GM23338 (cell line): ENCODE measurements around the gene FBXO30. TPM values are rescaled to one million over a fixed set of nuclear protein-coding genes. Genes with fewer than 3 reads are reported as not detected.

Source experiments
- ATAC-seq: fragments of 200-7000 bp; cut with Tn5 transposase; 3 replicates; pipeline ENCODE4 v1.9.1; 2020
- DNase-seq: peaks from one replicate; pipeline ENCODE4 v3.0.0-alpha.2; 2015; ENCODE audit warnings: low spot score
- H2AFZ ChIP-seq: fragments of 200-600 bp; sonication (generic); 2 replicates; pipeline ENCODE4 v1.8.0; 2016; ENCODE audit warnings: antibody characterized with exemption, mild to moderate bottlenecking, moderate library complexity
- H3F3A ChIP-seq: fragments of 200-600 bp; sonication (generic); replicated peaks from 2 replicates; pipeline ENCODE4 v1.8.0; 2017; ENCODE audit warnings: antibody characterized with exemption, mixed run types, low read depth
- H3K27ac ChIP-seq: fragments of 200-600 bp; sonication (generic); 2 replicates; pipeline ENCODE4 v1.6.1; 2016; ENCODE audit warnings: low read depth
- H3K27me3 ChIP-seq: fragments of 200-600 bp; sonication (generic); 2 replicates; pipeline ENCODE4 v1.8.0; 2016; ENCODE audit warnings: mild to moderate bottlenecking, mixed run types, moderate library complexity; ENCODE audit not compliant: insufficient read depth
- H3K36me3 ChIP-seq: fragments of 200-600 bp; sonication (generic); 2 replicates; pipeline ENCODE4 v1.8.0; 2016; ENCODE audit warnings: mild to moderate bottlenecking; ENCODE audit not compliant: insufficient read depth
- H3K4me1 ChIP-seq: fragments of 200-600 bp; sonication (generic); 2 replicates; pipeline ENCODE4 v1.8.0; 2016; ENCODE audit warnings: mild to moderate bottlenecking, moderate library complexity; ENCODE audit not compliant: insufficient read depth
- H3K4me2 ChIP-seq: fragments of 200-600 bp; sonication (generic); 2 replicates; pipeline ENCODE4 v1.7.1; 2017; ENCODE audit warnings: mixed run types
- H3K4me3 ChIP-seq: fragments of 200-600 bp; sonication (generic); 2 replicates; pipeline ENCODE4 v1.6.1; 2016; ENCODE audit warnings: mixed run types
- H3K79me2 ChIP-seq: fragments of 200-600 bp; sonication (generic); replicated peaks from 2 replicates; pipeline ENCODE4 v1.8.0; 2017; ENCODE audit warnings: mild to moderate bottlenecking; ENCODE audit not compliant: insufficient read depth
- H3K9me2 ChIP-seq: fragments of 200-600 bp; sonication (generic); 2 replicates; pipeline ENCODE4 v1.8.0; 2017; ENCODE audit not compliant: insufficient read depth
- H4K20me1 ChIP-seq: fragments of 200-600 bp; sonication (generic); replicated peaks from 2 replicates; pipeline ENCODE4 v1.8.0; 2017; ENCODE audit warnings: mild to moderate bottlenecking; ENCODE audit not compliant: insufficient read depth
- H3K27ac Mint-ChIP-seq: 2 replicates; pipeline ENCODE4 v1.8.0; 2020; ENCODE audit warnings: inconsistent platforms, mild to moderate bottlenecking, moderate library complexity, mixed read lengths
- H3K27me3 Mint-ChIP-seq: 3 replicates; pipeline ENCODE4 v1.8.0; 2022; ENCODE audit warnings: low read depth, mild to moderate bottlenecking, moderate library complexity, mixed read lengths, inconsistent platforms; ENCODE audit not compliant: insufficient read depth, poor library complexity
- H3K36me3 Mint-ChIP-seq: 3 replicates; pipeline ENCODE4 v1.8.0; 2021; ENCODE audit warnings: low read depth, mild to moderate bottlenecking, inconsistent platforms, moderate library complexity, mixed read lengths
- H3K4me1 Mint-ChIP-seq: 3 replicates; pipeline ENCODE4 v1.8.0; 2020; ENCODE audit warnings: mild to moderate bottlenecking, inconsistent platforms, mixed read lengths
- H3K4me3 Mint-ChIP-seq: 3 replicates; pipeline ENCODE4 v1.8.0; 2021; ENCODE audit warnings: moderate library complexity, mild to moderate bottlenecking, inconsistent platforms, mixed read lengths
- H3K9me3 Mint-ChIP-seq: 3 replicates; pipeline ENCODE4 v1.8.0; 2020; ENCODE audit warnings: moderate library complexity, mild to moderate bottlenecking, inconsistent platforms, mixed read lengths
- EZH2phosphoT487 ChIP-seq: fragments of 200-600 bp; sonication (generic); IDR thresholded peaks from one replicate; pipeline ENCODE4 v1.8.1; 2018; ENCODE audit warnings: antibody characterized with exemption; ENCODE audit not compliant: unreplicated experiment
- JUNB ChIP-seq: IDR thresholded peaks from one replicate; pipeline ENCODE4 v1.6.1; 2016; ENCODE audit warnings: antibody characterized with exemption; ENCODE audit not compliant: unreplicated experiment
- POLR2AphosphoS5 ChIP-seq: IDR thresholded peaks from 2 replicates; pipeline ENCODE4 v1.6.1; 2016; ENCODE audit warnings: antibody characterized with exemption, low read depth
- REST ChIP-seq: IDR thresholded peaks from one replicate; pipeline ENCODE4 v1.6.1; 2018; ENCODE audit warnings: antibody characterized with exemption; ENCODE audit not compliant: unreplicated experiment
- ZNF462 ChIP-seq: fragments of 250-450 bp; sonication (Bioruptor Pico); IDR thresholded peaks from 2 replicates; pipeline ENCODE4 v1.5.0; 2020; ENCODE audit warnings: mild to moderate bottlenecking, moderate library complexity
- polyA plus RNA-seq: library from polyadenylated mRNA; unstranded; fragments of >200 nt; fragmentation: Nextera tagmentation; extraction: Ambion mirVana; gene quantifications from 2 replicates; pipeline ENCODE4 v1.2.1, GENCODE V29; 2016
- total RNA-seq: library from RNA; depleted of rRNA; stranded (reverse); fragments of >200 nt; shearing (Covaris generic); gene quantifications from 2 replicates; pipeline ENCODE4 v1.2.3, GENCODE V29; 2014

The FBXO30 gene
- total and polyA plus RNA-seq, 2 experiments from 2014 or later = 6.5 to 21.3 TPM

- no peak for TF ChIP-seq REST
Measured at GRCh38 chr6:145808239-145808638, 6.4 kb downstream of the FBXO30 start (continued).

- H3K27me3 Mint-ChIP-seq = no peaks in the 10 kb centered on the region
- no peaks in the 10 kb centered on the region for H3K9me2 ChIP-seq
- H3K27ac Mint-ChIP-seq = no peak overlapping the region; the same call in 1 of the 2 replicates
- H2AFZ ChIP-seq = no peak overlapping the region
- TF ChIP-seq ZNF462 (CRISPR knock-in tag) (no peak), EZH2phosphoT487 (no peak), JUNB (no peak), REST (no peak), POLR2AphosphoS5 (no peak)
- H3K9me3 Mint-ChIP-seq = no peaks in the 10 kb centered on the region
- no peaks in the 10 kb centered on the region for H3K27me3 ChIP-seq
- H3K36me3 ChIP-seq = peaks cover 4% of the 10 kb centered on the region; the same call in 1 of the 2 replicates
- no peak overlapping the region for H3K4me2 ChIP-seq
- no peaks in the 10 kb centered on the region for H3K4me1 ChIP-seq
- no peaks in the 10 kb centered on the region for H3F3A ChIP-seq
- no peak overlapping the region for H3K4me3 Mint-ChIP-seq
- ATAC-seq = no peak
- H3K27ac ChIP-seq = no peak overlapping the region
- H3K79me2 ChIP-seq = peaks cover 100% of the 10 kb centered on the region
- peaks cover 21% of the 10 kb centered on the region; the same call in 1 of the 2 replicates for H4K20me1 ChIP-seq
- H3K4me1 Mint-ChIP-seq = peaks cover 13% of the 10 kb centered on the region; the same call in 2 of the 3 replicates
- peaks cover 37% of the 10 kb centered on the region for H3K36me3 Mint-ChIP-seq
- H3K4me3 ChIP-seq = no peak overlapping the region
- DNase-seq = no peak
Measured at GRCh38 chr6:145802141-145802540, 12.5 kb downstream of the FBXO30 start.
